Peyer's patch (tissue), 4 donors: ENCODE data around the gene MAP4K1.

Experiments
- POLR2A ChIP-seq, 2 donors: fragments of 450-650 bp; IDR thresholded peaks; one replicate each; pipeline ENCODE4 v1.5.1; 2017; ENCODE audit warnings: antibody characterized with exemption in 2 of 2, mild to moderate bottlenecking in 2 of 2, moderate library complexity in 2 of 2
- TF ChIP-seq, protein P1 (sequence below), 6 experiments: fragments of 450-650 bp in 4 of 6; fragments of 200-600 bp in 2 of 6; sonication (generic) in 1 of 6; IDR thresholded peaks; one replicate each; pipeline ENCODE4 v1.5.1; 2017 to 2019; ENCODE audit warnings: antibody characterized with exemption in 6 of 6, mild to moderate bottlenecking in 3 of 6, moderate library complexity in 1 of 6

DNA sequence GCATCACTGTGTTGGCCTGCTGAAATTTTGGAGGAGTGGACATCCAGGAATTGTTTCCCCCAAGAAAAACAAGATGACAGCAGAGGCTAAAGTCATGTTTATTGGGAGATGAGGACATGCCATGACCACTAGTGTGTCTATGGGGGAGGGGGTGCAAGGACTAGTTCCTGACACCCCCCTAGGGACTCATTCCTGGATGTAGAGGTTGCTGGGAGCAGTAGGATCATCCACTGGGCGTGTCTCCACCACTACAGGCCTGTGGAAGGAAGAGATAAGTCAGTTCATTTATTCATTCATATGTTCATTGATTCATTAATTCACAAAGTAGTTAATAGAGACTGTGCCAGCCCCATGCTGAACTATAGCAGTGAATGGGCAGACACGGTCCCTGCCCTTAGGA, 30.2 kb downstream of the MAP4K1 start:
- TF ChIP-seq, protein P1, sequence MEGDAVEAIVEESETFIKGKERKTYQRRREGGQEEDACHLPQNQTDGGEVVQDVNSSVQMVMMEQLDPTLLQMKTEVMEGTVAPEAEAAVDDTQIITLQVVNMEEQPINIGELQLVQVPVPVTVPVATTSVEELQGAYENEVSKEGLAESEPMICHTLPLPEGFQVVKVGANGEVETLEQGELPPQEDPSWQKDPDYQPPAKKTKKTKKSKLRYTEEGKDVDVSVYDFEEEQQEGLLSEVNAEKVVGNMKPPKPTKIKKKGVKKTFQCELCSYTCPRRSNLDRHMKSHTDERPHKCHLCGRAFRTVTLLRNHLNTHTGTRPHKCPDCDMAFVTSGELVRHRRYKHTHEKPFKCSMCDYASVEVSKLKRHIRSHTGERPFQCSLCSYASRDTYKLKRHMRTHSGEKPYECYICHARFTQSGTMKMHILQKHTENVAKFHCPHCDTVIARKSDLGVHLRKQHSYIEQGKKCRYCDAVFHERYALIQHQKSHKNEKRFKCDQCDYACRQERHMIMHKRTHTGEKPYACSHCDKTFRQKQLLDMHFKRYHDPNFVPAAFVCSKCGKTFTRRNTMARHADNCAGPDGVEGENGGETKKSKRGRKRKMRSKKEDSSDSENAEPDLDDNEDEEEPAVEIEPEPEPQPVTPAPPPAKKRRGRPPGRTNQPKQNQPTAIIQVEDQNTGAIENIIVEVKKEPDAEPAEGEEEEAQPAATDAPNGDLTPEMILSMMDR (IDR thresholded peaks at IDR 0.05): no peak
- TF ChIP-seq POLR2A (IDR thresholded peaks at IDR 0.05): no peak
